Mesenchymal stem cell (in vitro differentiated cells and primary cell): ENCODE measurements around the gene PCDHGA1.
A peak's percentile ranks its signal among the peaks of the same experiment; 100 is the strongest.
"Not testable (repeated sequence)": the region's sequence is repeated elsewhere in the genome, so short reads cannot be mapped to it uniquely, and the experiment has no call there.

Experiments
- DNase-seq: peaks from one replicate; pipeline ENCODE4 v3.0.0-alpha.2; 2013
- H2AFZ ChIP-seq: one replicate; pipeline ENCODE4 v1.6.1; 2013; ENCODE audit warnings: low read depth, mild to moderate bottlenecking, control low read depth, inconsistent platforms, low read length, moderate library complexity
- H2AK5ac ChIP-seq: 2 replicates; pipeline ENCODE4 v1.6.1; 2013; ENCODE audit warnings: low read length, moderate library complexity, mild to moderate bottlenecking, inconsistent platforms; ENCODE audit not compliant: severe bottlenecking
- H2BK120ac ChIP-seq: one replicate; pipeline ENCODE4 v1.6.1; 2013; ENCODE audit warnings: low read depth, mild to moderate bottlenecking, inconsistent platforms, low read length, moderate library complexity
- H2BK12ac ChIP-seq, 2 experiments: one replicate each; pipeline ENCODE4 v1.6.1; 2013; ENCODE audit warnings: inconsistent platforms in 2 of 2, low read length in 2 of 2, mild to moderate bottlenecking in 2 of 2, moderate library complexity in 2 of 2, control low read depth in 1 of 2
- H2BK15ac ChIP-seq: one replicate; pipeline ENCODE4 v1.6.1; 2013; ENCODE audit warnings: mild to moderate bottlenecking, low read depth, inconsistent platforms; ENCODE audit not compliant: poor library complexity, severe bottlenecking
- H2BK5ac ChIP-seq: 2 replicates; pipeline ENCODE4 v1.6.1; 2013; ENCODE audit warnings: low read depth, mild to moderate bottlenecking, low read length, control low read depth, inconsistent platforms; ENCODE audit not compliant: poor library complexity, severe bottlenecking
- H3K14ac ChIP-seq, 2 experiments: one replicate each; pipeline ENCODE4 v1.6.1; 2013; ENCODE audit warnings: inconsistent platforms in 2 of 2, low read length in 2 of 2, control low read depth in 1 of 2, mild to moderate bottlenecking in 1 of 2, moderate library complexity in 1 of 2
- H3K18ac ChIP-seq, 2 experiments: one replicate each; pipeline ENCODE4 v1.6.1; 2013; ENCODE audit warnings: inconsistent platforms in 2 of 2, low read length in 2 of 2, control low read depth in 1 of 2, low read depth in 1 of 2, mild to moderate bottlenecking in 1 of 2
- H3K23ac ChIP-seq, 2 experiments: one replicate each; pipeline ENCODE4 v1.6.1; 2013; ENCODE audit warnings: inconsistent platforms in 2 of 2, low read length in 2 of 2, mild to moderate bottlenecking in 2 of 2, moderate library complexity in 2 of 2, control low read depth in 1 of 2
- H3K27ac ChIP-seq: 2 replicates; pipeline ENCODE4 v1.5.1; 2013; ENCODE audit warnings: mild to moderate bottlenecking, moderate library complexity, low read length, control low read depth, inconsistent platforms; ENCODE audit not compliant: poor library complexity, severe bottlenecking
- H3K27me3 ChIP-seq, 2 experiments: 2 replicates each; pipeline versions ENCODE4 v1.6.1 to v1.7.0; 2013; ENCODE audit warnings: low read length in 2 of 2, mild to moderate bottlenecking in 2 of 2, moderate library complexity in 2 of 2, control low read depth in 1 of 2, inconsistent platforms in 1 of 2; ENCODE audit not compliant: control insufficient read depth in 1 of 2, insufficient read depth in 1 of 2
- H3K36me3 ChIP-seq, 2 experiments: 2 replicates each; pipeline versions ENCODE4 v1.6.1 to v1.7.0; 2013; ENCODE audit warnings: low read length in 2 of 2, control low read depth in 1 of 2, inconsistent platforms in 1 of 2, low read depth in 1 of 2, mild to moderate bottlenecking in 1 of 2; ENCODE audit not compliant: insufficient read depth in 2 of 2, control insufficient read depth in 1 of 2
- H3K4ac ChIP-seq, 2 experiments: one replicate each; pipeline ENCODE4 v1.6.1; 2013; ENCODE audit warnings: inconsistent platforms in 2 of 2, low read length in 2 of 2, mild to moderate bottlenecking in 2 of 2, moderate library complexity in 2 of 2, control low read depth in 1 of 2, low read depth in 1 of 2
- H3K4me1 ChIP-seq: 2 replicates; pipeline ENCODE4 v1.6.1; 2013; ENCODE audit warnings: low read depth, low read length, control low read depth; ENCODE audit not compliant: control insufficient read depth, insufficient read depth
- H3K4me2 ChIP-seq: 2 replicates; pipeline ENCODE4 v1.6.1; 2013; ENCODE audit warnings: low read length, mild to moderate bottlenecking, inconsistent platforms; ENCODE audit not compliant: poor library complexity, severe bottlenecking
- H3K4me3 ChIP-seq, 2 experiments: 2 replicates each; pipeline versions ENCODE4 v1.5.1 to v1.7.0; 2013; ENCODE audit warnings: low read length in 2 of 2, mild to moderate bottlenecking in 2 of 2, control low read depth in 1 of 2, low read depth in 1 of 2; ENCODE audit not compliant: insufficient read depth in 1 of 2
- H3K79me1 ChIP-seq: replicated peaks from 2 replicates; pipeline ENCODE4 v1.6.1; 2013; ENCODE audit warnings: mild to moderate bottlenecking, control low read depth, low read length, inconsistent platforms; ENCODE audit not compliant: poor library complexity, severe bottlenecking
- H3K9ac ChIP-seq: 2 replicates; pipeline ENCODE4 v1.7.0; 2013; ENCODE audit warnings: mild to moderate bottlenecking, low read length, moderate library complexity
- H3K9me3 ChIP-seq: 2 replicates; pipeline ENCODE4 v1.7.0; 2013; ENCODE audit warnings: mild to moderate bottlenecking, low read length; ENCODE audit not compliant: control insufficient read depth
- H4K8ac ChIP-seq: one replicate; pipeline ENCODE4 v1.6.1; 2013; ENCODE audit warnings: inconsistent platforms, mild to moderate bottlenecking, low read length, moderate library complexity
- H4K91ac ChIP-seq: one replicate; pipeline ENCODE4 v1.6.1; 2013; ENCODE audit warnings: mild to moderate bottlenecking, low read length, inconsistent platforms
- WGBS: methylation state at CpG from one replicate; pipeline ENCODE4 v1.1.7; 2013; ENCODE audit warnings: mixed read lengths; 5-methylcytosine and 5-hydroxymethylcytosine counted together

PCDHGA1 gene

DNA sequence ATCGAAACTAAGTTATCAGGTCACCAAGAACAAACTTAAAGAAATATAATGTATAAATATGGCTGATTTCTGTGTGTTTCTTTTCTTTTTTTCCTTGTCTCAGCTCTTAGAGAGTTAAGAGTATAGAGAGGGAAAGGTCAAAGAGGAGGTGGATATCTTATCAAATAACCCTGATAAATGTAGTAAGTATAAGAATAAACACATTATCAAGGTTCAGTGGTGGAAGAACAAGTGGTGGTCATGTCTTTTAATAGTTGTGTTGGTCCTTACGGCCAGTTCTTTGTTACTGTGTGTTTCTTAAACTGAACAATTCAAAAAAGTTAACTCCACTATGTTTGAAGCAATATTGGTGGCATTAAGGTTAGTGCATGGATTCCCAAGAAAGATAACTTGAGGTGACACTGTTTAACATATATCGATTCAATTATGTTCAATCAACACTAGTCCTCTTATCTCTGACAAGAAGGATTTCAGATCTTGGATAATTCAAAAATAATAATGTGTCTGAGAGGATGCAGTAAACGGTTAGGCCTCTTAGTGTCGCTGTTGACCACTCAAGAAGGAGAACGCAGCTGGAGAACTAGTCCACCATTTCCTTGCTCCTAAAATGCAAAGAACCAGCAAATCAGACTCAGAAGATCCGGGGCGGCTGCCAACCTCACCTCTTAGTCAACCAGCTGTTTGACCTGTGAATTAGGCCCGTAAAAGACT is 13.1 kb downstream of the PCDHGA1 start, which contains the start of gene PCDHGA3:
PCDHGA3 (plus strand) TSS at position 588 of the 711 bp plus-strand sequence. CDS start 205 bp downstream, outside the sequence.
- H2AFZ ChIP-seq, result no peak within 1 kb of the TSS
- H2BK5ac ChIP-seq, result no peak within 1 kb of the TSS
- no peak within 1 kb of the TSS for H3K4me2 ChIP-seq
- H3K36me3 ChIP-seq, result no peaks in the 10 kb centered on the region
- H3K27ac ChIP-seq, result no peak within 1 kb of the TSS
- no peak within 1 kb of the TSS for H3K23ac ChIP-seq
- no peak within 1 kb of the TSS for H2BK120ac ChIP-seq
- H3K4me1 ChIP-seq, result no peaks in the 10 kb centered on the region
- H3K14ac ChIP-seq, result no peak within 1 kb of the TSS
- H3K9ac ChIP-seq, result peak within 1 kb of the TSS; percentile 79
- DNase-seq, result no peak
- H4K91ac ChIP-seq, result no peak within 1 kb of the TSS
- no peaks in the 10 kb centered on the region for H3K79me1 ChIP-seq
- peaks cover 56% of the 10 kb centered on the region for H3K9me3 ChIP-seq
- H2BK12ac ChIP-seq, result no peak within 1 kb of the TSS
- no peak within 1 kb of the TSS for H4K8ac ChIP-seq
- no peak within 1 kb of the TSS for H3K18ac ChIP-seq
- peak within 1 kb of the TSS in 1 of 2 experiments; percentile 71 for H3K4me3 ChIP-seq
- H3K27me3 ChIP-seq, result no peaks in the 10 kb centered on the region
- no peak within 1 kb of the TSS for H3K4ac ChIP-seq
- H2AK5ac ChIP-seq, result no peak within 1 kb of the TSS
- H2BK15ac ChIP-seq, result no peak within 1 kb of the TSS
- WGBS, result 67% methylated on average over 7 of the region's 9 CpGs

DNA sequence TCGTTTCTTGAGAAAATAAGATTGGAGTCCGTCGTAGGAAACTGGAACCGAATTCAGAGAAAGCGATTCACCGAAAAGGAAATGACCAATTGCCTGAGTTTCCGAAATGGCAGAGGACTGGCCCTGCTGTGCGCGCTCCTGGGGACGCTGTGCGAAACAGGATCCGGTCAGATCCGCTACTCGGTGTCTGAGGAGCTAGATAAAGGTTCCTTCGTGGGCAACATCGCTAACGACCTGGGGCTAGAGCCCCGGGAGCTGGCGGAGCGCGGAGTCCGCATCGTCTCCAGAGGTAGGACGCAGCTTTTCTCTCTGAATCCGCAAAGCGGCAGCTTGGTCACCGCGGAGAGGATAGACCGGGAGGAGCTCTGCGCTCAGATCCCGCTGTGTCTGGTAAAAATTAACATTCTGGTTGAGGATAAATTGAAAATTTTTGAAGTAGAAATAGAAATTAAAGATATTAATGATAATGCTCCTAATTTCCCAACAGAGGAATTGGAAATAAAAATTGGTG is 13.7 kb downstream of the PCDHGA1 start:
- WGBS, result 94% methylated on average over 26 of the region's 31 CpGs
- H3K23ac ChIP-seq, result no peak overlapping the region
- no peak for DNase-seq
- no peak overlapping the region for H2BK5ac ChIP-seq
- no peak overlapping the region for H3K4ac ChIP-seq
- H3K14ac ChIP-seq, result no peak overlapping the region
- no peak overlapping the region for H2AK5ac ChIP-seq
- H3K27me3 ChIP-seq, result no peaks in the 10 kb centered on the region
- H3K9me3 ChIP-seq, result peaks cover 58% of the 10 kb centered on the region
- no peak overlapping the region for H3K27ac ChIP-seq
- no peak overlapping the region for H2BK15ac ChIP-seq
- H2BK120ac ChIP-seq, result no peak overlapping the region
- no peak overlapping the region for H4K91ac ChIP-seq
- peak overlapping the region; percentile 79 for H3K9ac ChIP-seq
- H3K18ac ChIP-seq, result no peak overlapping the region
- H3K4me3 ChIP-seq, result peak overlapping the region in 1 of 2 experiments; percentile 71
- H2BK12ac ChIP-seq, result no peak overlapping the region
- H3K79me1 ChIP-seq, result no peaks in the 10 kb centered on the region
- H3K4me2 ChIP-seq, result no peak overlapping the region
- no peaks in the 10 kb centered on the region for H3K36me3 ChIP-seq
- no peak overlapping the region for H2AFZ ChIP-seq
- no peaks in the 10 kb centered on the region for H3K4me1 ChIP-seq
- H4K8ac ChIP-seq, result no peak overlapping the region

DNA sequence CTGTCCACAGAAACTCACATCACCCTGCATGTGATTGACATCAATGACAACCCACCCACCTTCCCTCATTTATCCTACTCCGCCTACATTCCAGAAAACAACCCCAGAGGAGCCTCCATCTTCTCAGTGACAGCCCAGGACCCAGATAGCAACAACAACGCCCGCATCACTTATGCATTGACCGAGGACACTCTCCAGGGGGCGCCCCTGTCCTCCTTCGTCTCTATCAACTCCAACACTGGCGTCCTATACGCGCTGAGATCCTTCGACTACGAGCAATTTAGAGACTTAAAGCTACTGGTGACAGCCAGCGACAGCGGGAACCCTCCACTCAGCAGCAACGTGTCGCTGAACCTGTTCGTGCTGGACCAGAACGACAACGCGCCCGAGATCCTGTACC is 15.0 kb downstream of the PCDHGA1 start:
- Histone ChIP-seq H3K4me3 (no peak overlapping the region), H3K4me2 (no peak overlapping the region), H2BK5ac (no peak overlapping the region), H2AFZ (no peak overlapping the region), H3K14ac (no peak overlapping the region), H3K9ac (no peak overlapping the region), H4K91ac (no peak overlapping the region), H3K9me3 (peaks cover 47% of the 10 kb centered on the region), H3K4ac (no peak overlapping the region), H3K4me1 (no peaks in the 10 kb centered on the region), H3K18ac (no peak overlapping the region), H4K8ac (no peak overlapping the region), H3K36me3 (no peaks in the 10 kb centered on the region), H2BK120ac (no peak overlapping the region), H3K27me3 (no peaks in the 10 kb centered on the region), H2AK5ac (no peak overlapping the region), H2BK12ac (no peak overlapping the region), H3K23ac (no peak overlapping the region), H3K27ac (no peak overlapping the region), H2BK15ac (no peak overlapping the region), H3K79me1 (no peaks in the 10 kb centered on the region)
- no peak for DNase-seq
- 96% methylated on average over 15 of the region's 20 CpGs for WGBS

DNA sequence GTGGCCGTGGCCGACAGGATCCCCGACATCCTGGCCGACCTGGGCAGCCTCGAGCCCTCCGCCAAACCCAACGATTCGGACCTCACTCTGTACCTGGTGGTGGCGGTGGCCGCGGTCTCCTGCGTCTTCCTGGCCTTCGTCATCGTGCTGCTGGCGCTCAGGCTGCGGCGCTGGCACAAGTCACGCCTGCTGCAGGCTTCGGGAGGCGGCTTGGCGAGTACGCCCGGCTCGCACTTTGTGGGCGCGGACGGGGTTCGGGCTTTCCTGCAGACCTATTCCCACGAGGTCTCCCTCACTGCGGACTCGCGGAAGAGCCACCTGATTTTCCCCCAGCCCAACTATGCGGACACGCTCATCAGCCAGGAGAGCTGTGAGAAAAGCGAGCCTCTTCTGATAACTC is 15.7 kb downstream of the PCDHGA1 start:
- not testable (repeated sequence) for H2BK120ac ChIP-seq, H2BK5ac ChIP-seq, H3K14ac ChIP-seq, H2AFZ ChIP-seq, H3K79me1 ChIP-seq, H3K4me3 ChIP-seq, H3K27me3 ChIP-seq, H3K36me3 ChIP-seq, H2BK15ac ChIP-seq, H3K4me2 ChIP-seq, H3K4ac ChIP-seq, H4K8ac ChIP-seq, H3K4me1 ChIP-seq, H2AK5ac ChIP-seq, DNase-seq, H3K9ac ChIP-seq, H3K23ac ChIP-seq, H4K91ac ChIP-seq, H3K18ac ChIP-seq, H3K27ac ChIP-seq, H2BK12ac ChIP-seq
- peaks cover 53% of the 10 kb centered on the region for H3K9me3 ChIP-seq
- 96% methylated on average over 13 of the region's 35 CpGs for WGBS
